ENCODE measurements around the gene P4HA2.

P4HA2 gene

GRCh38 chr5:132262882-132263547 is 35.4 kb upstream of the P4HA2 start:
- Histone ChIP-seq H3K4me1 (ENCODE audit: control insufficient read depth in 1 of 2, insufficient read depth in 2 of 2, low read length in 2 of 2) (peaks cover 31 to 57% of the 10 kb centered on the region in 2 donors), H3K27ac (ENCODE audit: low read length) (peak overlapping the region; percentile 70), H3K4me3 (ENCODE audit: low read depth in 1 of 2, low read length in 2 of 2) (no peak overlapping the region), H3K9me3 (ENCODE audit: control insufficient read depth in 1 of 2, low read length in 2 of 2) (no peaks in the 10 kb centered on the region), H3K36me3 (ENCODE audit: control insufficient read depth in 1 of 2, insufficient read depth in 2 of 2, low read length in 2 of 2) (peaks cover 14 to 29% of the 10 kb centered on the region in 2 donors), H3K27me3 (ENCODE audit: low read depth, low read length) (no peaks in the 10 kb centered on the region)

- Histone ChIP-seq H3K4me3 (ENCODE audit: low read depth in 1 of 2, low read length in 2 of 2) (no peak overlapping the region), H3K27me3 (ENCODE audit: low read depth, low read length) (no peaks in the 10 kb centered on the region), H3K4me1 (ENCODE audit: control insufficient read depth in 1 of 2, insufficient read depth in 2 of 2, low read length in 2 of 2) (peaks cover 31 to 57% of the 10 kb centered on the region in 2 donors), H3K36me3 (ENCODE audit: control insufficient read depth in 1 of 2, insufficient read depth in 2 of 2, low read length in 2 of 2) (peaks cover 8 to 22% of the 10 kb centered on the region in 2 donors), H3K9me3 (ENCODE audit: control insufficient read depth in 1 of 2, low read length in 2 of 2) (no peaks in the 10 kb centered on the region), H3K27ac (ENCODE audit: low read length) (peak overlapping the region; percentile 99)
Observed at GRCh38 chr5:132261881-132262845, 34.5 kb upstream of the P4HA2 start.

- peaks cover 27 to 46% of the 10 kb centered on the region in 2 donors for H3K4me1 ChIP-seq (ENCODE audit: control insufficient read depth in 1 of 2, insufficient read depth in 2 of 2, low read length in 2 of 2)
- no peaks in the 10 kb centered on the region for H3K9me3 ChIP-seq (ENCODE audit: control insufficient read depth in 1 of 2, low read length in 2 of 2)
- peak overlapping the region; percentile 64 to 83 for H3K4me3 ChIP-seq (ENCODE audit: low read depth in 1 of 2, low read length in 2 of 2)
- peaks cover 4% of the 10 kb centered on the region for H3K27me3 ChIP-seq (ENCODE audit: low read depth, low read length)
- H3K27ac ChIP-seq (ENCODE audit: low read length), result peak overlapping the region; percentile 99
- H3K36me3 ChIP-seq (ENCODE audit: control insufficient read depth in 1 of 2, insufficient read depth in 2 of 2, low read length in 2 of 2), result peaks cover 0 to 11% of the 10 kb centered on the region in 2 donors
Observed at GRCh38 chr5:132260714-132261551, 33.3 kb upstream of the P4HA2 start.

- peaks cover 19 to 38% of the 10 kb centered on the region in 2 donors for H3K4me1 ChIP-seq (ENCODE audit: control insufficient read depth in 1 of 2, insufficient read depth in 2 of 2, low read length in 2 of 2)
- H3K36me3 ChIP-seq (ENCODE audit: control insufficient read depth in 1 of 2, insufficient read depth in 2 of 2, low read length in 2 of 2), result peaks cover 0 to 11% of the 10 kb centered on the region in 2 donors
- H3K27ac ChIP-seq (ENCODE audit: low read length), result peak overlapping the region; percentile 99
- no peaks in the 10 kb centered on the region for H3K9me3 ChIP-seq (ENCODE audit: control insufficient read depth in 1 of 2, low read length in 2 of 2)
- peaks cover 4% of the 10 kb centered on the region for H3K27me3 ChIP-seq (ENCODE audit: low read depth, low read length)
- peak overlapping the region; percentile 64 to 83 for H3K4me3 ChIP-seq (ENCODE audit: low read depth in 1 of 2, low read length in 2 of 2)
Observed at GRCh38 chr5:132260051-132260450, 32.4 kb upstream of the P4HA2 start.

- H3K27ac ChIP-seq (ENCODE audit: low read length), result peak overlapping the region; percentile 99
- H3K9me3 ChIP-seq (ENCODE audit: control insufficient read depth in 1 of 2, low read length in 2 of 2), result no peaks in the 10 kb centered on the region
- peak overlapping the region; percentile 64 to 83 for H3K4me3 ChIP-seq (ENCODE audit: low read depth in 1 of 2, low read length in 2 of 2)
- H3K36me3 ChIP-seq (ENCODE audit: control insufficient read depth in 1 of 2, insufficient read depth in 2 of 2, low read length in 2 of 2), result peaks cover 0 to 11% of the 10 kb centered on the region in 2 donors
- peaks cover 4% of the 10 kb centered on the region for H3K27me3 ChIP-seq (ENCODE audit: low read depth, low read length)
- H3K4me1 ChIP-seq (ENCODE audit: control insufficient read depth in 1 of 2, insufficient read depth in 2 of 2, low read length in 2 of 2), result peaks cover 13 to 31% of the 10 kb centered on the region in 2 donors
Observed at GRCh38 chr5:132259069-132259851, 31.6 kb upstream of the P4HA2 start.

GRCh38 chr5:132258102-132259068 is 30.7 kb upstream of the P4HA2 start:
- Histone ChIP-seq H3K27me3 (ENCODE audit: low read depth, low read length) (peaks cover 4% of the 10 kb centered on the region), H3K27ac (ENCODE audit: low read length) (peak overlapping the region; percentile 99), H3K36me3 (ENCODE audit: control insufficient read depth in 1 of 2, insufficient read depth in 2 of 2, low read length in 2 of 2) (peaks cover 0 to 10% of the 10 kb centered on the region in 2 donors), H3K4me1 (ENCODE audit: control insufficient read depth in 1 of 2, insufficient read depth in 2 of 2, low read length in 2 of 2) (peaks cover 10 to 22% of the 10 kb centered on the region in 2 donors), H3K4me3 (ENCODE audit: low read depth in 1 of 2, low read length in 2 of 2) (peak overlapping the region; percentile 64 to 83), H3K9me3 (ENCODE audit: control insufficient read depth in 1 of 2, low read length in 2 of 2) (no peaks in the 10 kb centered on the region)

GRCh38 chr5:132257131-132258101 is 29.8 kb upstream of the P4HA2 start, which contains the start of gene PDLIM4:
Gene PDLIM4 (plus strand): TSS chr5:132257696. CDS start chr5:132257735, 39 bp downstream.
- H3K4me1 ChIP-seq (ENCODE audit: control insufficient read depth in 1 of 2, insufficient read depth in 2 of 2, low read length in 2 of 2), result peaks cover 6 to 14% of the 10 kb centered on the region in 2 donors
- H3K4me3 ChIP-seq (ENCODE audit: low read depth in 1 of 2, low read length in 2 of 2), result peak within 1 kb of the TSS; percentile 64 to 83
- no peaks in the 10 kb centered on the region for H3K9me3 ChIP-seq (ENCODE audit: control insufficient read depth in 1 of 2, low read length in 2 of 2)
- H3K36me3 ChIP-seq (ENCODE audit: control insufficient read depth in 1 of 2, insufficient read depth in 2 of 2, low read length in 2 of 2), result peaks cover 0 to 3% of the 10 kb centered on the region in 2 donors
- peak within 1 kb of the TSS; percentile 99 for H3K27ac ChIP-seq (ENCODE audit: low read length)
- peaks cover 4% of the 10 kb centered on the region for H3K27me3 ChIP-seq (ENCODE audit: low read depth, low read length)

GRCh38 chr5:132256783-132257130 is 29.1 kb upstream of the P4HA2 start:
- no peaks in the 10 kb centered on the region for H3K36me3 ChIP-seq (ENCODE audit: control insufficient read depth in 1 of 2, insufficient read depth in 2 of 2, low read length in 2 of 2)
- peaks cover 4% of the 10 kb centered on the region for H3K27me3 ChIP-seq (ENCODE audit: low read depth, low read length)
- H3K9me3 ChIP-seq (ENCODE audit: control insufficient read depth in 1 of 2, low read length in 2 of 2), result no peaks in the 10 kb centered on the region
- peak overlapping the region; percentile 45 for H3K27ac ChIP-seq (ENCODE audit: low read length)
- H3K4me1 ChIP-seq (ENCODE audit: control insufficient read depth in 1 of 2, insufficient read depth in 2 of 2, low read length in 2 of 2), result peaks cover 6 to 7% of the 10 kb centered on the region in 2 donors
- H3K4me3 ChIP-seq (ENCODE audit: low read depth in 1 of 2, low read length in 2 of 2), result peak overlapping the region; percentile 37 to 59
